GM19099 (cell line): ENCODE measurements around the gene MOV10L1.

Experiments
- POLR2A ChIP-seq: IDR thresholded peaks from 3 replicates; pipeline ENCODE4 v1.6.1; 2011; ENCODE audit warnings: low read depth; ENCODE audit not compliant: insufficient read length; ENCODE audit errors: extremely low read depth

MOV10L1 gene

GRCh38 chr22:50211147-50211546 is 121.3 kb downstream of the MOV10L1 start:
- TF ChIP-seq POLR2A, result no peak
